ENCODE data around the gene IMPDH1.

The IMPDH1 gene

GRCh38 chr7:128357217-128357613 is 52.6 kb downstream of the IMPDH1 start:
- DNase-seq, result no peak

GRCh38 chr7:128356546-128357216 is 53.1 kb downstream of the IMPDH1 start:
- no peak for DNase-seq

GRCh38 chr7:128353610-128354009 is 56.2 kb downstream of the IMPDH1 start:
- no peak for DNase-seq

GRCh38 chr7:128353189-128353588 is 56.6 kb downstream of the IMPDH1 start:
- DNase-seq, result no peak

- no peak for DNase-seq
Observed at GRCh38 chr7:128352636-128353035, 57.1 kb downstream of the IMPDH1 start.

- DNase-seq, result peak; percentile 38
Observed at GRCh38 chr7:128352153-128352537, 57.6 kb downstream of the IMPDH1 start.

- DNase-seq, result no peak
Observed at GRCh38 chr7:128351296-128352152, 58.3 kb downstream of the IMPDH1 start.

- DNase-seq, result no peak
Observed at GRCh38 chr7:128350708-128351295, 59.0 kb downstream of the IMPDH1 start.

GRCh38 chr7:128349466-128349825 is 60.3 kb downstream of the IMPDH1 start:
- no peak for DNase-seq

- DNase-seq, result peak; percentile 24
Observed at GRCh38 chr7:128347647-128348097, 62.1 kb downstream of the IMPDH1 start.

- no peak for DNase-seq
Observed at GRCh38 chr7:128344431-128344774, 65.4 kb downstream of the IMPDH1 start.

- DNase-seq, result peak; percentile 95
Observed at GRCh38 chr7:128343554-128344430, 66.0 kb downstream of the IMPDH1 start, which contains the start of gene RBM28. Gene RBM28 (minus strand): TSS chr7:128343908. CDS start chr7:128343793, 115 bp downstream.
